Activated naive CD4-positive, alpha-beta T cell treated with anti-CD3 and anti-CD28 coated beads, Interleukin-2, amount 50 U/mL, for 16 hours (primary cell): ENCODE measurements around the gene CISTR.
"Not testable (repeated sequence)": the region's sequence is repeated elsewhere in the genome, so short reads cannot be mapped to it uniquely, and the experiment has no call there.

Source experiments
- DNase-seq: peaks from one replicate; pipeline ENCODE4 v3.0.0-alpha.2; 2020

CISTR gene

DNA sequence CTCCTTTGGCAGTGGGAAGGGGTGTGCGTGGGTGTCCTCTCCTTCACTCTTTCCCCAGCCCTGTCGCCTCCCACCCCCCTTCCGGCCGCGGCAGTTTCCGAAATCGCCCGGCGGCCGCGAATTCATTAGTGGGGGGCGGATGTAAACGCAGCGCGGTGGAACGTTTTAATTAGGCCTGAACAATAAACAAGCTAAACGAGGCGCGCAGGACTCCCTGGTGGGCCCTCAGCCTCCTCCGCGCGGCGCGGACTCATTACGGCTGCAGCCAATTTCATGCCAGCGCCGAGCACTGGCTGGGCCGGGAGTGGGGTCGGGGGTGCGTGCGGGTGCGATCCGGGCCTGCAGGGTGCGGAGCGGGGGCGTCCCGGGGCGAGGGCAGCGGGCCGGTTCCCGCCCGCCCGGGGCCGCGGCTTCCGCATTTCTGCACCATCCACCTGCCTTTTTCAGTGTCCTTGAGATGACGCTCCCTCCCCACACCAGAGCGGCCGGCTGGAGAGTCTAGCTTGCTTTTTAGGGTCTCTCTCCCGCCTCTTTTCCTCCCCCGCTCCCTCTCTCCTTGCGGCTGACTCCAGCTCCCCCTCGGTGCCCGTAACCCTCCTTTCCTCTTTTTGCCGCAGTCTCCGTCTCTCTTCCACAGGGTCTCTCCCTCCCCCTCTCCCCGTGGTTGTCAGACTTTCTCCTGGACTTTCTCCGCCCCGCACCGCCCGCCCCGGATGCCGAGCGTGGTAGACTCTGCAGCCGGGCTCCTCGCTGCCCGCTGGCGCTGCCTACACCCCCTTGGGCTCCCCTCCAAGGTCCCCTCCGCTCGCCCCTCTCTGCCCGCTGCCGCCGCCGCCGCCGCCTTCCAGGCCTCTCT is at the start of gene CISTR:
CISTR (minus strand) TSS at position 644 of the 856 bp plus-strand sequence.
- DNase-seq: peak; percentile 29

DNA sequence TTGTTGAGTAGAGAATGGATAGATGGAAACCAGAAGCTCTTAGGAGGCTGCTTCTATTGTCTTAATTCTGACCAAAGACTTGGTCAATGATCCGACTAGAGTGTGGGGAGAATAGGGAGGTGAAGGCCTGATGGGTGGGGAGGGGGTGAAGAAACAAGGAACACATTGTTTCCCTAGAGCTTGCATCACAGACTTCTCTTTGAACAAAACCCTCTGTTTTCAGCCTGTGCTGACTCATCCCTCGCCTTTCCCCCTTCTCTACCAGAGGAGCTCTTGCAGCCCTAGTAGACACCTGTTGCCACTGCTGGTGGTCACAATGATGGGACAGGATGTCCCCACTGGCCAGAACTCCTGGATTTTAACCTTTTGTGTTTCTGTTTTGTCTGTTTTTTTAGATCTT is 46.8 kb upstream of the CISTR start:
- no peak for DNase-seq

DNA sequence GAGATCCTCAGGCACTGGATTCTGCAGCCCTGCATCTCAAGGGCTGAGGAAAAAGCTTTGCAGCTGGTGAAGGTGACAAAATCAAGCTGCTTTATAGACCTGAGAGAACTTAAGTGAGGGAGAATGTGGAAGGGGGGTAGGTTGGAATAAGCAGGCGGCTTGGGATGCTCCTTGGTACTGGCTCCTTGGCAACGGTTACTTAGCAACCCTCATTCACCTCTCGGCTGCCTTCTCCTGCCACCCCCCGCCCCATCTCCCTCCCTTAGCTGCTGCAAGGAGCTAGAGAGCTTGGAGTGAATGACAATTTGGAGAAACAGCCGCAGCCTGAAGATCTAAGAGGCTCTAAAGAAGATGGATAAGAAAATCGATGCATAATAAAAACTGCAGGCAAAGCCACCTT is 44.1 kb upstream of the CISTR start:
- DNase-seq: no peak

DNA sequence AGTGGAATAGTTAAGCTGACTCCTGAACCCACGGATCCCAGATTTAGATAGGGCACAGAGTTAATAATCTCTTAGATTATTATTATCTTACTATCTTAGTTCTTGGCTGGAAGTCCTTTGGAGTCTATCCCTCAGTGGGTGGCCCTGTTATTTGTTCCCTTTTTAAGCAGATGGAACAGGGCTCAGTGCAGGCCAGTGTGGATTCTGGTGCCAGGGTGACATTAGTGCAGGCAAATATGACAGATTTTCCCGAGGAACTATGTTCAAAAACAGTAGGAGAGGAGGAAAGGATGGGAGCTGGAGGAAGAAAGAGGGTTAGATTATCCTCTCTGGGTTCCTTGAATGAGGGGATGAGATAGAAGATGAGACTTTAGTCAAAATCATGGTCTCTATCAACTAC is 41.4 kb upstream of the CISTR start:
- DNase-seq: no peak

DNA sequence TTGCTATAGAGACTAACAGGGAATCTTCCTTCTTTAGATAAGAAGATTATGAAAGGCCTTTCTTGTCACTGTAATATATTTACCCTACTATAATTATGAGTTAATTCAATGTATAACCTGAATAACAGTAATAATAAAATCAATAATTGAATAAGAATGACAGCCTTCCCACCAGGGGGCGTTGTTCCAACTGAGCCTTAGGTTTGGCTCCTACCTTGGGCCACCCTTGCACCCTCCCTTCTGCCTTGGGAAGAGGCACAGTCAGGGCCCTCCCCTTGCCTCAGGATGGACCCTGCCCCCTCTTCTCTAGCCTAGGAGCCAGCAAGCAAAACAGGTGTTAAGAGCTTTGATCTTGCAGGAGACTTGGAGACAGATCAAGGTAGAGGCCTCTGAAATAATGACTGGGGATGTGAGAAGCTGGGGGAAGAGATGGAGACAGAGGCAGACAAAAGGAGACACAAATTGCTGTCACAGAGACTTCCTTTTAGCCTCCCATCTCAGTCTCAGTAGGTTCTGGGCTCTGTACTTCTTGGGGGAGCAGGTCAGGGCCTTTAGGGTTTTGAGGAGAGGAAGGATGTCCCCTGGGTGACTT is 40.1 kb upstream of the CISTR start:
- peak; percentile 30 for DNase-seq

DNA sequence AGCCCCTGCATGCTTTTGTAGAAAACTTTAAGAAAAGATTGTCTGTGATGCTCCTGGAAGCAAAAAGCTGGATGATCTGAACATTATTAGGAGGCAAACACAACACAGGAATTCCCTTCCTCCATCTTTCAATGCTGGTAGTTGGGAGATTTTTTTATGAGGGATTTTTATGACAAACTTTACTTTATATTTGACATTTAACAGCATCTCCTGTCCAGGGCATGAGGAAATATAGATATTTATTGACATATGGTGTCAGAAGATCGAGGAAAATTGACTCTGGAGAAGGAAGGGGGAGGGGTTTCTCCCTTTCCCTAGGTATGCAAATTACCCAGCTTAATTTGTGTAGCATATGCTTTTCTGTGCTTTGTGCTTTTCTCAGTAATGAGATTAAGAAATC is 37.8 kb upstream of the CISTR start:
- no peak for DNase-seq

DNA sequence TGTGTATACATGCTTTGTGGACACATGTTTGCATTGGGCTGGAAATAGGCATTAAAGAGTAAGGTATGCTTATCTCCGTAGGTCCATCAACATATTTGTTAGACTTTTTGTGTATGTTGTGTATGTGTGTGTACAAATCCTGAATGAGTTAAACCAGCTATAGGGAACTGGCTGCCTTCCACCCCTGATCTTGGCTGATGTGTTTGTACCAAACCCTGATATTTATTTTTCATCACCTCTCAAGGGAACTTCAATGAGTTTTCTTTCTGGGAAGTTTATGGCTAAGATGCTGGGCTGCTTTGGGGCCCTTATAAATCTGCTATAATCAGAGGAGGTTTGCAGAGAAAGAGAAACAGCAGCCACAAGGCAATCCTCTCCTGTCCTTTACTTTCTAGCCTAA is 37.1 kb upstream of the CISTR start:
- DNase-seq: no peak

DNA sequence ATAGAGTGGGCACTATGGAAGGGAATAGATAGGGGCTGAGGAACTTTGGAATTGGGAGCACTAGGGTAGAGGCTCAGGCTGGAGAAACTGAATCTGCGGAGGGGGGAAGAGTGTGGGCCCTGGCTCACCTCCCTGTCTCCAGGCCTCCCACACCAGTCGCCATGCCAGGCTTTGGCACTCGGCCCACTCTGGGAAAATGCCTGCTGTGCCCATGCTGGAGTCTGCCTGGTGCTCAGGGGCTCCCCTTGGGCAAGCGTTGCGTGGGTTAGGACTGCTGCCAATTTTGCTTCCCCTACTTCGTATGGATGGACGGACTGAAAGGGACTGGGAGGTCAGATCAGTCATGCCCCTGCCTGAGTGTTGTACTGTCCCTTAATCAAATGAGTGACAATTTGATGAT is 34.6 kb upstream of the CISTR start:
- no peak for DNase-seq

DNA sequence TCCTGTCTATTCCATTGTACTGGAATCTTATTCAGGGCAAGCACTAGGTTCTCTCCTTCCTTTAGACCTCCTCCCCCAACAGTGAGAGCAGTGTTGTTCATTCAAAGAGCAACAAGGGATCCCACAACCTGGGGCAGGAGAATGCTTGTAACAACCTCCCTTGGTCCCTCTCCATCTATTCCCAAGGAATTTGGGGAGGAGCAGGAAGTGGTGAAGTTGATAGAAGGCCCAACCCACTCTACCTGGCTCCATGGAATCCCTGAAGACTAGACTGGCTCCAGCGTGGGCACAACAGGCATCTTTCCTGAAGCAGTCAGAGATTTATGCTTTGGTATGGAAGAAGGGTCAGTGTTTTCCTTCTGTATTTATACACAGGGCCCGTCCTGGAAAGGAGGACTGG is 33.4 kb upstream of the CISTR start:
- no peak for DNase-seq

DNA sequence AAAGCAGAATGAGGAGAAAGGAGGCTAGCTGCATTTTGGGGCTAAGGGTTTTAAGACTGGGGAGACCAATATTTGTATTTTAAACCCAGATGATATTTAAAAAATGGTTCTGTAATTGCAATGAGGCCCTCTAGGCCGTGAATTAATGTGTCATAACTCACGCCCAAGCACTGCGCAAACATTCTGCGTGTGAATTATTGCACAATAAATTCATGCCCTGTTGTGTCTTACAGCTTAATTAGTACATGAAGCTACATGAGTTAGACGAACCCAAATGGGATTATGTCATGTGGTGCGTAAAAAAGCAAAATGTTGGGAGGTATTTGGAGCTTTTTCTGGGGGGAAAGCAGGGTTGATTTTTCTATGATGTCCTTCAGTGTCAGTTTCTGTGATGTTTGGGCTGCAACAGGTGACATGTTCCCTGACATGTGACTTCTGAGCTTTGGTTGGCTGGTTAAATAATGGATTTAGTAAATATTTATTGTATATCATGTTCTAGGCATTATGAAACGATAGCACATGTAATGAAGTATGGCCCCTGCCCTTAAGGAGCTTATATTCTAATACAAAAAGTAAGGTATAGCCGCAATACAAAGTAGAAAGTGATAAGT is 30.4 kb upstream of the CISTR start:
- no peak for DNase-seq

DNA sequence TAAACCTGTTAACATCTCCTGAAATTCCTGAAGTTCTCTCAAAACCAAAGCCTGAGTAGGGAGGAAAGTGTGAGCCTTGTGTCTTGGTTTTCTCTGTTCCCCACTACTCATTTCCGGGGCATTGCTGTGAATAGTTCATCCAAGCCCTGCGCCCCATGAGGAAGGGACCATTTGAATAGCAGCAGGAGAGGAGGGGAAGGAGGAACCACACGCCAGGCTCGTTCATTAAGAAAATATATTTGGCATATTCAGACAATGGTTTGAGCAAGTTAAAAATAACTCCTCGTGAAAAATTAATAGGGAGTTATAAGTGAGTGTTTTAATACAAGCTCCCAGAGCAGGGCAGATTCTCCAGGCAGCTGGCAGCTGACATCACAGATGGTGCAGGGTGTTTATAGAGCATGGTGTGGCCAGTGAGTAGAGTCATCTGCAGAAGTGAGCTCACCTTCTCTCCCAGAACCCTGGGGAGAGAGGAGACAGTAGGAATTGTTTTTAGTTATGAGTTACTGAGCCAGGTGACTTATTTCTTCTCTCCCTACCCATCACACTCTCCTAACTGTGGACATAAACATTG is 29.5 kb upstream of the CISTR start:
- no peak for DNase-seq

DNA sequence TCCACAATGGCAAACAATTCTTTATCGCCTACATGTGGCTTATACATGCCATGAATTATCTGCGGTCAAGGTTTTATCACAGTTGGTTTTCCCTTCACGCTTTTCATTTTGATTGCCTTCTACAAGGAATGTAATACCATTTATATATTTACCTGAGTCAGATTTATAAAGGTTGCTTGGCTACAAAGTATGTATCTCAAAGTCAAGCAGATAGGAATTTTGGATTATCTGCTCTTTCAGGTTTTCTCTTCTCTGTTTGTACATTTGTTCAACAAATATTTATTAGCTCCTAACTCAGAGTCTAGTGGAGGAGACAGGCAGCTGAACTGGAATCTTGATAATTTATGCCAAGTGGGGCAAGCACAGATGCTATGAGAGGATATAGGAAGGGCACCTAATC is 28.5 kb upstream of the CISTR start:
- DNase-seq: no peak

DNA sequence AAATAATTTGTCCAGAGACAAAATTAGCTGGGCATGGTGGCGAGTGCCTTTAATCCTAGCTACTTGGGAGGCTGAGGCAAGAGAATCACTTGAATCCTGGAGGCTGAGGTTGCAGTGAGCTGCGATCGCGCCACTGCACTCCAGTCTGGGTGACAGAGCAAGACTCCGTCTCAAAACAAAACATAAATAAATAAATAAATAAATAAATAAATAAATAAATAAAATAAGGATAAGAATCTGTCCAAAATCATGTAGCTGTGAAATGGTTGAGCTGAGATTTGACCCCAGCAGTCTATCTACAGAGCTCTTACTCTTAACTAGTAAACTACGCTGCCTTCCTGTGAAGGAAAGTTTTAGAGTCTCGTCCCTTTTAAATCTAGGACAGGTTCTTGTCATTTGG is 27.9 kb upstream of the CISTR start:
- not testable (repeated sequence) for DNase-seq

DNA sequence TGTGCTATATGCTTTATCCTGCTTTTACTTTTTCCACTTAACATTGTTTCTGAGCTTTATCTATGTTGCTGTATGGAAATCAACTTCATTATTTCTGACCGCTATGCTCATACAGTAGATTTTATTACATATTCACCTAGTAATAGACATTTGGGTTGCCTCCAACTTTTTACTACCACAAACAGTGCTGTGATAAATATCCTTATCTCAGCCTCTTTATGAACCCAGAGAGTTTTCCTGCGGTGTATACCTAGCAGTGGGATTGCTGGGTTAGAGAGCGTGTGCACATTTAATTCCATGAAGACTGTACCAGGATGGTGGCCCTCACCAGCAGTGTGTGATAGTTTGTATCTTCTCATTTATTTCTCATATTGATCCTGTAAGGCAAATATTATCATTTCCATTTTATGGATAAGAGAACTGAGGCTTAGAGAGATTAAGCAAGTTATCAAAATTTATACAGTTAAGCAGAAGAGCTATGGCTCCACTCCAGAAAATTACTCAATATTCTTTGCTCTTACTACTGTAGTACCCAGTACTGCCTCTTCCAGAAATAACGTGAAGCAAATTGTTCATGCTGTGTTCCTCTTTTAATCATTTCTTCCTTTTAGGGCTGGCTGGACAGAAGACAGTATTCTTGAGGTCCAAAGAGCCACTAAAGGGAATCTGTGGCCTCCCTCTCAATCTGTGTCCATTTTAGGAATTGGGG is 26.3 kb upstream of the CISTR start:
- DNase-seq: no peak

DNA sequence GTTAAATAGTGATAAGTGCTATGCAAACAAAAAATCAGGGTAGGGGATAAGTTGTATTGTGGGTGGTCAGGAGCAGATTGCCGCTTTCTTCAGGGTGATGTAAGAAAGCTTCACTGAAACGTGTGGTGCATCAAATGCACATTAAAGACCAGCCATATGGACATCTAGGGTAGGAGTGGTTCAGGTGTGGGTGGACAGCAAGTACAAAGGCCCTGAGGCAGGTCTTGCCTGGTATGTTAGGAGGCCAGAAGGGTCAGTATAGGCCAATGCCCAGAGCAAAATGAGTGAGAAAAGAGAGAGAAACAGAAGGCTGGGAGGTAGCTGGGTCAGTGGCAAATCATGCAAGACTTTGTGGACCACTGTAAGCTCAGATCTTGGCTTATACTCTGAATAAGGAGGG is 25.6 kb upstream of the CISTR start:
- DNase-seq: no peak

DNA sequence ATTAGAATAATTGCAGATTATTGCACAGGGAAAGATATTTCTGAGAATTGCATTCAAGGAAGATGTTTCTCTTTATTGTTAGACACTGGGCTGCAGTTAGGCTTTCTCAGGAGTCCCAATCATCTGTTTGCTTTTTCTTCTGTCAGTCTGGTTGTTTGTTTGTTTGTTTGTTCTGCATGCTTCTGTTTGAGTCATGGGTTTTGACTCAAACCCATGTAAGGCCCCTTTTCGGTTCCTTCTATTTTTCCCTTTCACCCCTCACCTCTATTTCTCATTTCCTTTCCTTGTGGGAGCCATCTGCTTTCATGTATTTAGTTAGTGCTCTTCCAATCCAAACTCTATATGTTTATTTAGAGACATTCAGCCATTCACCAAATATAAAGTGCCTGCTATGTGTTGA is 25.1 kb upstream of the CISTR start:
- no peak for DNase-seq

DNA sequence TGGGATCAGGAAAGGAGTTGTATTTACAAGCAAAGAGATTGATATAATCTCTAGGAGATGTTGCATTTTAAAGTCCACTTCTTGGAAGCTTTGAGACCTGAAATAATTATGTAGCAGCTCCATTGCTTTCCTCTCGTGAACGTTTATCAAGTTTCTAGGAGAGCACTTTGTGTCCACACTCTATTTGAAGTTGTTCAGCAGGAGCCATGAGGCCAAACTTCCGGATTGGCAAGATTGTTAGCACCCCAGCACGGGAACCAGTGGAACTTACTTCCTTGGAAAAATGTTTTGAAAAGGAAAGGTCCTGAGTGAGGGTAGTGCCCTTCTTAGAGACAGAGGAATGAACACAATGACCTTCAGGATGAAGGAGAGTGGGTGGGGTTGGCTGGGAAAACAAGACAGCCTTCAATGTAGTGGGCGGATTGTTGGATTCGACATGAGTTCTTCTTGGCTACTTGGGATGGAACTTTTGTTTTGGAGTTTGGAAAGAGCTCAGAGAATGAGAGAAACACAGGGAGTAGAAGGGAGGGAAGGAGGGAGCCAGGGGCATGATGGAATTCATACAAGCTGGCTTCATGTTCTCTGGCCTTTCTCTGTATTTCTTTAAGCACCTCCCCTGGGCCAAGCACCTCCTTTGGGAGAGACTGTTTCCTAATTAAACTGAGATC is 23.8 kb upstream of the CISTR start:
- DNase-seq: no peak

DNA sequence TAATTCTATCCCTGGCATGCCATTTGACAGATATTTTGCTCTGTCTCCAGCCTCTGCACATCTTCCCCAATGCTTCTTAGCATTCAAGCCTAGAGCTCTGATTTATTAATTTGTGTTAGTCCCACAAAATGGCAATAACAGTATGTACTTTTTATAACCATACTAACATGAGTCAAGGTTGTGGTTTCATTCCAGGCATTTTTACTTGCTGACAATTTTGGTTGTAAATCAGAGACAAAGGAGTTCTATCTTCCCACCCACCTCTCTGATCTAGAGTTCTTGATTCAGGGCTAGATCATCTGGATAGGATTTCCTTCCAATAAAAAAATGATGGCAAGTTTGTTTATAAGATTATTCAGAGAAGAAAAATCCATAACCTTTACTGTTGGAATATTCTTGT is 18.5 kb upstream of the CISTR start:
- no peak for DNase-seq

DNA sequence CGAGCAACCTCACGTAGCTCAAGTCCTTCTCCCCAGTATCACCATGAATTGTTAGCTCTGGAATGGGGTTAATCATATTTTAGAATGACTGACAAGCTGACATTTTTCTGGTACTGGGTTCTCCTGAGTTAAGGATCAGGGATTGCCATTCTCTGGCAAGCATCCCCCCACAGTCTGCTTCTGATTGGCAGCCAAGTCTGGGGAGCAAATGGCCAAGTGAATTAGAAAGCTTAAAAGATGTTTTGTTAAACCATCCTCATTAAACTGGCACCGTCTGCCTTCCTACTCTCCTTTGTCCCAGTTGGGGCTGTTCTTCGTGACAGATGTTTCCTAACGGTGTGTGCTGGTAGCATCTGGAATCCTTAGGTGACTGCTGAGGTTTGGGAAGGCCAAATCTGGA is 17.2 kb upstream of the CISTR start:
- no peak for DNase-seq

DNA sequence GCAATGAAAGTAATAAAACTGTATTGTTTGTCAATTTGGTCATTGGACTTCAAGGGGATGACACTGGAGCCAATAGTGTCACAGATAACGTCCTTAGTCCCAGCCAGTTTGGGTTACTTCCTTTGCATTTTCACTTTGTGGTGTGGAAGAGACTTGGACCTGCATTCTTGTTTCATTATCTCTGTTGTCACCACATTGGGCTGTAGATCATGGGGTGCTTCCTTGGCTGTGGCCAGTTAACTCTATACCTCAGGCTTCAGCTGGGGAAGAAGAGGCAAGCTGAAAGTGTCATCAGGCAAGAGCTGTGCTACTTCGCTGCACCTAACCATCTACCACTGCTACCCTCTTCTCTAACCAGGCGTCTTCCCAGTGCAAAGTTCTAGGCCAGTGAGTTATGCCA is 15.1 kb upstream of the CISTR start:
- no peak for DNase-seq

DNA sequence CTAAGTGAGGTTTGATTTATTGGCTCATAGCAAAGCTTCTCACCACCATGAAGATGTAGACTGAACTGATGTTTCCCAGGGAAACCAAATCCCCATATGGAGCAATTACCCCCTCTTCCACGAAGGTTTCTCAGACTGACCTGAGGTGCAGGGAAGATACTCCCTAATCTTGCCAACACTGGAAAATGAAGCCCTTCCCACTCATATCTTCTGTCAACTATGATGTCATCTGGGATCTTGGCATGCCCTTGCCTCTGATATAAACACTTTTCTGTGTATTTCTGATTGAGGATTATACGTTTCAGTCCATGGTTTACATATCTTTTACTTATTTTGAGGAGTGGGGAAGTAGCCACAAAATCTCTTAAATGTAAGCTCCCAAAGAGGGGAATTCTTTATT is 14.1 kb upstream of the CISTR start:
- DNase-seq: no peak

DNA sequence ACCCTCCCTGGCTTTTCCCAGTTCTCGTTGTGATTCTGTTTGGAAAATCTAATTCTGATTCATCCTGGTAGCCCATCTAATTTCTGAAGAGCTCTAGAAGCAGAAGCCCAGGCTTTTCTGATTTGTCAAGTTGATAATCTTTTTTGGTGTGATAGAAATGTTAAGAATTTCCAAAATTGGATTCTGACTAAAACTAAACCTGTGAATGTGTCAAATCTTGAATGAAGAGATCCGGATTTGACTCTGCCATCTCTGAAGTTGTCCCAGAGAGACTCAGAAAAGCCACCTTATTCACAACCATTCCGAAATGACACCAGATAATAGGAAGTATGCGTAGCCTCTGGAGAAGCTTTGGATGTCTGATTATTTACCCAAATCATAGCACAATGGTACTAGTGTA is 12.8 kb upstream of the CISTR start:
- DNase-seq: no peak

DNA sequence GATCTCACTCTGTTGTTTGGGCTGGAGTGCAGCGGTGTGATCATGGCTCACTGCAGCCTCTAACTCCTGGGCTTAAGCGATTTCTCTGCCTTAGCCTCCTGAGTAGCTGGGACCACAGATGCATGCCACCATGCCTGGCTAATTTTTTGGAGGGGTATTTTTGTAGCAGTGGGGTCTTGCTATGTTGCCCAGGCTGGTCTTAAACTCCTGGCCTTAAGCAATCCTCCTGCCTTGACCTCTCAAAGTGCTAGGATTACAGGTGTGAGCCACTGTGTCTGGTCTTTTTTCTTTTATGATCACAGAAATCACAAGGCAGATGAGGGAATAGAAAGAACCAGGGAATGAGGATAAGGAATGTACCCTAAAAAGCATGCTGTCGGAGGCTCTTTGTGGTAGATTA is 11.0 kb upstream of the CISTR start:
- DNase-seq: not testable (repeated sequence)
